H1 (cell line): ENCODE data around the gene DYNC1I1. TPM values are rescaled to one million over a fixed set of nuclear protein-coding genes. Genes with fewer than 3 reads are reported as not detected.

Experiments
- MAX ChIP-seq: IDR thresholded peaks from 2 replicates; pipeline ENCODE4 v1.6.1; 2012; ENCODE audit warnings: inconsistent platforms
- SRF ChIP-seq: IDR thresholded peaks from 2 replicates; pipeline ENCODE4 v1.6.1; 2011; ENCODE audit warnings: mild to moderate bottlenecking, low read depth, low read length, moderate library complexity
- polyA plus RNA-seq, 7 experiments: library from polyadenylated mRNA; depleted of rRNA in 3 of 7; stranded (reverse) in 5 of 7; unstranded in 2 of 7; fragments of >200 nt in 5 of 7; fragments of 200-250 nt in 2 of 7; gene quantifications; 1 replicate in 5 of 7; 2 replicates in 1 of 7; 4 replicates in 1 of 7; pipeline versions ENCODE4 v1.2.1 to v1.2.3, GENCODE V29; 2011 to 2013; ENCODE audit warnings: missing spikeins in 2 of 7, mixed read lengths in 2 of 7
- total RNA-seq: library from RNA; stranded (reverse); fragmentation: NEBNext Ultra II Directional; extraction: Animal tissue kit (Norgen Biotek cat#: 25700); gene quantifications from 2 replicates; pipeline ENCODE4 v1.2.1, GENCODE V29; 2021

The DYNC1I1 gene
- total and polyA plus RNA-seq, 2 of the 8 experiments (the other 6 are each of a cell fraction or from before 2014, with no cell fraction given): 0.45 to 0.58 TPM

GRCh38 chr7:96122746-96123145, 350.4 kb downstream of the DYNC1I1 start (continued):
- TF ChIP-seq SRF (no peak), MAX (no peak)
